Tongue (tissue), 2 donors: Measurements from ENCODE around the gene TRIOBP. TPM values are rescaled to one million over a fixed set of nuclear protein-coding genes. Genes with fewer than 3 reads are reported as not detected.
"Not testable (repeated sequence)": the region's sequence is repeated elsewhere in the genome, so short reads cannot be mapped to it uniquely, and the experiment has no call there.

Experiments used
- DNase-seq: peaks from one replicate; pipeline ENCODE4 v3.0.0-alpha.2; 2015
- total RNA-seq: library from RNA; depleted of rRNA; stranded (reverse); fragments of >200 nt; gene quantifications from one replicate; pipeline ENCODE4 v1.2.3, GENCODE V29; 2014

Gene TRIOBP
- total RNA-seq, 1 donor from 2014 or later, result 87.7 TPM

DNA sequence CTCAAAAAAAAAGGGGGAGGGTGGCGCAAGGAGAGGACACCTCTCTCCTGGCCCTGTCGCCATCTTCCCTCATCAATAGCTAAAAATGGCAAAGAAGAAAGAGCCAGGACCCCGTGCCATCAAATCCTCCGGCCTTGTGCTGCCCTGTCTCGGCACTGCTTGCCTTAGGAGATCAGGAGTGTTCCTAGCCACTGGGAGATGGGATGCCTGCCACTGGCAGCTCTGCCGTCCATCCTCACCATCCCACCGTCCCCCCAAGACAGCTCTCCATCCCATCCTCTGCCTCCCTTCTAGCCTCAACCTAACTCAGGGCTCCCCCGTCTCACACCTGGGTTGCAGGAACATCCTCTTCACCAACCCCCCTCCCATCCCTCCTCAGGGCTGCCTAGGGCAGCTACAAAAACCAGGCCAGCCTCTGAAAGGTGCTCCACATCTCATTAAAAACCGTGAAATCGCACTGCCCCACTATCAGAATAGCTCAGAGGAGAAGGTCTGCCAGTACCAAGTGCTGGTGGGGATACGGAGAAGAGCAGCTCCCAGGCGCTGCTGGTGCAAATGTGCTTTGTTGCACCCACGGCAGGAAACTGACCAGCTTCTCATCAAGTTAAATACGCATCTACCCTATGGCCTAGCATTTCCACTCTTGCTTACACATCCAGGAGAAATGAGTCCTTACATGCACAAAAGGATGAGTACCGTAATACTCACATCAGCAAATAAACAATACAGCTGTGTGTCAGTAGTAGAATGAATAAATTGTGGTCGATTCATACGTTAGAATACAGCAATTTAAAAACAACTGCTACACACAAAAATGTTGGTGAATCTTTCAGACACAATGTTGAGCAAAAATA lies 79.2 kb downstream of the TRIOBP start:
- DNase-seq, result no peak

DNA sequence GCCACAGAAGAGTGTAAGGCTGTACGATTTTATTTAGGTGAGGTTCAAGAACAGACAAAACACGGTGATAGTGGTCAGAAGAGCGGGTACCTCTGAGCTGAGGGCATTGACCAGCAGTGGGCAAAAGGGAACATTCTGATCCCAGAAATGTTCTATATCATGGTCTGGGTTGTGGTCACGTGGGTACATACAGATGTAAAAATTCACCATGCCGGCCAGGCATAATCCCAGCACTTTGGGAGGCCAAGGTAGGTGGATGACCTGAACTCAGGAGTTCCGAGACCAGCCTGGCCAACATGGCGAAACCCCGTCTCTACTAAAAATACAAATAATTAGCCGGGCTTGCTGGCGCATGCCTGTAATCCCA lies 79.8 kb downstream of the TRIOBP start:
- DNase-seq, result no peak

DNA sequence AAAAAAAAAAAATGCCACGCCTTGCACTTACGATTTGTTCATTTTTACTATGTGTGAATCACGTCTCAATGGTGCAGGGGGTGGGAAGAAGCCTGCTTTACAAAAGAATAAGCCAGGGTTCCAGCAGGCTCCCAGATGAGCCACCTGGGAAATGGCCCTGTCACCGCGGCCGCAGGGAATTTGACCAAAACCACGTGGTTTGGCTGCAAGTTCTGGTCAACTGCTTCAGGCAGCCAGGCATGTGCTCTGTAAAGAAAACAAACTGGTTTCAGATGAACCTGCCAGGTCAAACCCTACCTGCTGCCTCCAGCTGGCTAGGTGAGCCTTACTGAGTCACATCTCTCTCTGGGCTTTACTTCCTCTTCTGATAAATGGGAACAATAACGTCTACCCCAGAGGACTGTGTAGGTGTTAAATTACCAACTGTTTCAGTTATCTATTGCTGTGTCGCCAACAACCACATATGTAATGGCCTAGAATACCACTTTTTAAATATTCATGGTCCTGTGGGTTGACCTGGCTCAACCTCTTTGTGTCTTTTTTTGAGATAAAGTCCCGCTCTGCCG lies 80.4 kb downstream of the TRIOBP start:
- peak; percentile 20 for DNase-seq

DNA sequence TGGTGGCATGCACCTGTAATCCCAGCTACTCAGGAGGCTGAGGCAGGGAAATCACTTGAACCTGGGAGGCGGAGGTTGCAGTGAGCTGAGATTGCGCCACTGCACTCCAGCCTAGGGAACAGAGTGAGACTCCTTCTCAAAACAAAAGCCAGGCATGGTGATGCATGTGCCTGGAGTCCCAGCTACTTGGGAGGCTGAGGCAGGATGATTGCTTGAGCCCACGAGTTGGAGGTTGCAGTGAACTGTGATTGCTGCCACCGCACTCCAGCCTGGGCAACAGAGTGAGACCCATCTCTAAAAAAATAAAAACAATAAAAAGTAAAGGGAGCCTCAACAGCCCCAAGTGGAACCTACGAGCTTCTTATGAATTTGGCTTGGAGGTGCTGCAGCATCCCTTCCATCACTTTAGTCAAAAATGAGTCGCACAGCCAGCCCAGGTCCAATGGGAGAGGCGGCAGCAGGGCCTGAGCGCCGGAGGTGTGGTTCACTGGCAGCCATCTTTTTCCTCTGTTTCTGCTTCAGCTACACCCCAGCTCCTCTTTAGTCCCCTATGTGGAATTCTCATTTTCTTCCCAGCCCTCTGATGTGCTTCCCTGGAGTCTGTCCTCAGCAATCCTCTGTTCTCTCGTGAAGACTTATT lies 81.6 kb downstream of the TRIOBP start:
- DNase-seq, result no peak

DNA sequence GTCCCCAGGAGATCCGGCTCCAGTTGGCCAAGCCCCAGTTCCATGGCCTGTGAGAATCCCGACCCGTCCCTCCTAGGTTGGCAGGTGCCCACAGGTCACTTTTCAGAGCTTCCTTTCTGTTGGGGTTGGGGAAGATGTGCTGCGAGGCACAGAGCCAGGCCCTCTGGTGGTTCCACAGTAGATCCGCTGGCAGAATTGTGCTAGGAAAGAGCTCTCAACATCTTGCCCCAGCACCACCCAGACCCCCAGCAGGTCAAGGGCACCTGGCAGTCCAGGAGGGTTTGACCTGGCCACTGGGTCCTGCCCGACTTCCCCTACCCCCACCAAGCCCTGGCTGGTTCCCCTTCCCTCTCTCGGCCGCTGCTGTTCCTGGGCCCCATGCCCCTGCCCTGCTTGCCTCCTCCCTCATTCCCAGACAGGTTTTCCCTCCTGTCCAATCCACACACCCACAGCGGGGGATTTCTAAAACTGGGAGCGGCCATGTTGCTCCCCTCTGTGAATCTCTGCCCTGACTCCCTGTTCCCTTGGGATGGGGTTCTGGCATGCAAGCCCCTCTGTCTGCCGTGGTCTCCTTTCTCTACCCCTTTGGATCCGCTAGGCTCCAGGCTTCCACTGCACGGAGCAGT lies 84.7 kb downstream of the TRIOBP start:
- peak; percentile 34 for DNase-seq

DNA sequence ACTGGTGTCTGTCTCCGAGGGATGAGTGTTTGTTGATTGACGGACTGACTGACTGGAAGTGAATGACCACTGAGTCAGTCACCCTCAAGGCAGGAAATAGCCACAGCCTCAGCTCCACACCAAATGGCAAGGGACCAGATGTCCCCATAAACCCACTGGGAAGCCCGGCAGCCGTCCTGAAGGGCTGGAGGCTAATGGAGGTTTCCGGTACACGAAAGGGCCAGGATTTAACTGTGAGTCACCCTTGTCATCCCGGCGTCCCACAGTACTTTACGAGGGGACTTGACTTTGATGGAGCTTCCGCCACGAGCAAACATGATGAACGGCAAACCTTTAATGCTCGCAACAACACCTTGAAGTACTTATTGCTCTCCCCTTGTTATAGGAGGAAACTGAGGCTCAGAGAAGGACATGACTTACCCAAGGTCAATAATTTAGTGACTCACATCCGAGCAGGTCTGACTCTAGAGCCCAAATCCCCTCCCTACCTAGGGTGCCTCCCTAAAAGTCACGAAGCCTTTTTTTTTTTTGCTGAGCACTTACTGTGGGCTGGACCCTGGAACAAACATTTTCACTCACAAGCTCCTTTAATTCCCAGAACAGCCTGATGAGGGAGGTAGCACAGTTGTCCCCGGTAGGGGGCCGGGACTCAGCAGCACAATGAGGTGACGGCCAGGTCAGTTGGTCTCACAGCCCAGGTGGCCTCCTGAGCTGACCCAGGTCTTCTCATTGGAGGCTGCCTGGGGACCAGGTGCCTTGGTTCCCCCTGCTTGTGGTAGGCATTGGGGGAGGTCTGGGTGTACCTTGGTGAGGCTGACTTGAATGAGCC lies 85.7 kb downstream of the TRIOBP start:
- DNase-seq, result no peak

DNA sequence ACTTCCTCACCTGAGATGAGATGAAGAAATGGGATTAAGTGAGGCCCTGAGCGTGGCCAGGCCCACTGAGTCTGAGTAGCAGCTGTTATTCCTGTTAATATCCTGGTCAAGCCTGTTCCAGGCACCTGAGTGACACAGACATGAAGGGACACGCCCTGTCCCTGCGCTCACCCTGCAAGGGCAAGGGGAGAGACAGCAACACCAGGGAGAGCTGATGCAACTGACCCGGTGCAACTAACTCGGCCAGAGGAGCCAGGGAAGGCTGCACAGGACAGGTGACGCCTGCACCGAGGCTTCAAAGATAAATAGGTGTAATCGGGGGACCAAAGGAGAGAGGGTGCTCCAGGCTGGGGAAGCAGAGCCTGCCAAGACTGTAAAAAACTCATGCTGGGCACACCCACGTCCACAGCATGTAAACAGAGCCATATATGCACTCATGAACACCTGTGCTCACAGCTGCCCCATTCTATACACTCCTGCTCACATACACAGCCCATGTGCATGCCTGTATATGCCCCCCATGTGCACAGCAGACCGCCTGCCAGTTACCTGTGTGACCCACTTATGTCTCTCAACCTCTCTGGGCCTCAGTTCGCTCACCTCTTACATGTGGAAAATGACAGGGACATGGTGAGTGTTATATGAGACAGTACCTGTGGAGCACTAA lies 88.1 kb downstream of the TRIOBP start:
- DNase-seq, result peak; percentile 29

DNA sequence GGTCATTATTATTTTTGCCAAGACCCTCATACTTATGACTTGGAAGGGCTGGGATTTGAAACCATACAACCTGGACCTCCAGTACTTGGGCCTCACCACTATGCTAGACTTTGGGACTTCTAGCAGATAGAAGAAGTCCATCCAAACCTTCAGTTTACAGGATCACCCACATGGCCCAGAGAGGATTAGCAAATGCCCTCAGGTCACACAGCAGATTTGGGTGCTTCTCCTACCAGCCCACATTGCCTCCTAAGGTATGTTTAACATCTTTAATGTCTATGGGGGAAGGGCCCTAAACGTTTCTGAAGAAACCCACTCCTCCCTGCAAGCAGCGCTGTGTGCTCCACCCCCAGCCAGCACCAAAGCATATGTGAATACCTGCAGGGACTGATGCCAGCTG lies 93.4 kb downstream of the TRIOBP start:
- DNase-seq, result no peak

DNA sequence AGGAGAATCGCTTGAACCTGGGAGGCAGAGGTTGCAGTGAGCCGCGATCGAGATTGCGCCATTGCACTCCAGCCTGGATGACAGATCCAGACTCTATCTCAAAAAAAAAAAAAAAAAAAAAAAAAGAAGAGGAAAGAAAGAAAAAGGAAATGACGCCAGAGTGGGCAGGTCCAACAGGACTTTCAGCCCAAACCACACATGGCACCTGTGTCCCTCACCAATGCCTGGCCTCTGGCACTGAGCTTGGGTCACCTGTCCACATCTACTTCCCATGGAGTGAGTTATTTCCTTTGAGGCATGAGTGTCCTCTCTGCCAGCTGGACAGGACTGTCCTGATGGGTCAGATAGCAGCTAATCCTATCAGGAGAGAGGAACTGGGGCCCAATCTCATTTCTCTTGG lies 95.6 kb downstream of the TRIOBP start:
- DNase-seq, result no peak

DNA sequence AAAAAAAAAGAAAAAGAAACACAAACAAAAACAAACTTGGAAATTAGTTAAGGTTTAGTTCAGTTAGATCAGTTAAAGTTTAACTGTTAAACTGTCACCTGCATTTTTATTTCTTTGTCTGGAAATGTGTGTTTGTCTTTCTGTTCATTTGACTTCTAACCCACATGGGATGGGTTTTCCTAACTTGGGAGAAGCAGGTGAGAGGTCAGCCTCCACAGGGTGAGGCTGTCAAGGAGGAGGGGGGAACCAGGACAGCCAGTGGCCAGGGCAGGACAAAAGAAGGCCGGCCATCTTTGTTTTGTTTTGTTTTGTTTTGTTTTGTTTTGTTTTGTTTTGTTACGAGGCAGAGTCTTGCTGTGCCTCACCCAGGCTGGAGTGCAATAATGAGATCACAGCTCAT lies 97.5 kb downstream of the TRIOBP start:
- no peak for DNase-seq

DNA sequence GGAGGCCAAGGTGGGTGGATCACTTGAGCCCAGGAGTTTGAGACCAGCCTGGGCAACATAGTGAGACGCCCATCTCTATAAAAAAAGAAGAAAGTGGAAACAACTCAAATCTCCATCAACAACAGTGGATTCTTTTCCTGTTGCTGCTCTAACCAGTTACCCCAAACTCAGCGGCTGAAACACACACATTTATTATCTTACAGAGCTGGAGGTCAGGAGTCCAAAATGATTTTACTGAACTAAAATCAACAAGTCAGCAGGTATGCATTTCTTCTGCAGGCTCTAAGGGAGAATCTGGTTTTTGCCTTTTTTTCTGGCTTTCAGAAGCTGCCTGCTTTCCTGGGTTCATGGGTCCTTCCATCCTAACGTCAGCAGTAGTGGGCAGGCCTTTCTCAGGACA lies 99.2 kb downstream of the TRIOBP start:
- no peak for DNase-seq

DNA sequence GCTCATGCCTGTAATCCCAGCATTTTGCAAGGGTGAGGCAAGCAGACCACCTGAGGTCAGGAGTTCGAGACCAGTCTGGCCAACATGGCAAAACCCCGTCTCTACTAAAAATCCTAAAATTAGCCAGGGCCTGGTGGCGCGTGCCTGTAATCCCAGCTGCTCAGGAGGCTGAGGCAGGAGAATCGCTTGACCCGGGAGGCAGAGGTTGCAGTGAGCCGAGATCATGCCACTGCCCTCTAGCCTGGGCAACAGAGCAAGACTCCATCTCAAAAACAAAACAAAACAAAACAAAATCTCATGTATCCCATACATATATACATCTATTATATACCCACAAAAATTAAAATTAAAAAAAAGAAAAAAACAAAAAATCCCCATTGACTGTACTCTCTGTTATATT lies 100.4 kb downstream of the TRIOBP start:
- DNase-seq, result not testable (repeated sequence)

DNA sequence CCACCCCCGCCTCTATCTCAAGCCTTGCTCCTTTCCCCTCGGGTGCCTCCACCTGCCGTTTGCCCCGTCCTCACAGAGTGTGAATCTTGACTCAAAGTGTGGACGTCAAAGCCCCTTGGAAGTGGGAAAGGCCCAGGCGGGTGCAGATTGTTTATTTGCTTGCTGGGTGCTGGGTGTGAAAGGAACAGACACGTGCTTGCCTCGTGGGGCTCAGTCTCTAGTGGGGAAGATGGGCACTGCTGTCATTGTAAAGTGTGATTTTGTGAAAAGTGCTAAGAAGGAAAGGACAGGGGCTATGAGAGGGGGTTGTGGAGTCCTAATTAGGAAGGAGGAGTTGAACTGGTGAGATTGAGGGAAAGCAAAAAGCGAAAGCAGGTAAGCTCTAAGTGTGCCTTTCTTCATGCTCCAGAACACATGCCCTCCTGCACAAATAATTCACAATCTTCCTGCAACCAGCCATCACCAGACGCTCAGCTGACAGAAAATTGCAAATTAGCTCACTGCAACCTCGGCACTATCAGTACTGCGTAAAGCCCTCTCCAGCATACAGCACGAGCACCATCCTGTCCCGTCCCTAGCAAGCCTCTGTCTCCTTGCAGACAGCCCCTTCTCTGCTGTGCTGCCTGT lies 101.1 kb downstream of the TRIOBP start:
- no peak for DNase-seq

DNA sequence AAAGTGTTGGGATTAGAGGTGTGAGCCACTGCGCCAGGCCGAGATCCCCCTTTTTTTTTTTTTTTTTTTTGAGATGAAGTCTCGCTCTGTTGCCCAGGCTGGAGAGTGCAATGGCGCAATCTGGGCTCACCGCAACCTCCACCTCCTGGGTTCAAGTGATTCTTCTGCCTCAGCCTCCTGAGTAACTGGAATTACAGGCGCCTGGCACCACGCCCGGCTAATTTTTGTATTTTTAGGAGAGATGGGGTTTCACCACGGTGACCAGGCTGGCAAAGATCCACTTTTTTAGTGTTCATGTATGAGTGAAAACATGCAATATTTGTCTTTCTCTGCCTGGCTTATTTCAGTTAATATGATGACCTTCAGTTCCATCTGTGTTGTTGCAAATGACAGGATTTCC lies 103.1 kb downstream of the TRIOBP start:
- not testable (repeated sequence) for DNase-seq

DNA sequence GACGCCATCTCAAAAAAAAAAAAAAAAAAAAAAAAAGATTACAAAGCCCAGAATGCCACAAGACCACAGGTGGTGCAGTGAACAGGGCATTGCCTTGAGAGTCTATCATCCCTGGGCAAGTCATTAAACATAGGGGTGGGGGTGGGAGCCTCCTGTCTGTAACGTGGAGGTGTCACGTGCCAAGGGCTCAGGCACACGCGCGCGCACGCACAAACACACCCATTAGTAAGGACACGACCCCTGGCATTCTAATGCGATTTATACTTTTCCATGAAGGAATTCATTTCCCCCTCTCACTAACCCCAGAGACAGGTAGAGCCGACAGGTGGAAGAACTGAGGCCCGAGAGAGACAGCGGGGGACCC lies 105.1 kb downstream of the TRIOBP start:
- DNase-seq, result no peak

DNA sequence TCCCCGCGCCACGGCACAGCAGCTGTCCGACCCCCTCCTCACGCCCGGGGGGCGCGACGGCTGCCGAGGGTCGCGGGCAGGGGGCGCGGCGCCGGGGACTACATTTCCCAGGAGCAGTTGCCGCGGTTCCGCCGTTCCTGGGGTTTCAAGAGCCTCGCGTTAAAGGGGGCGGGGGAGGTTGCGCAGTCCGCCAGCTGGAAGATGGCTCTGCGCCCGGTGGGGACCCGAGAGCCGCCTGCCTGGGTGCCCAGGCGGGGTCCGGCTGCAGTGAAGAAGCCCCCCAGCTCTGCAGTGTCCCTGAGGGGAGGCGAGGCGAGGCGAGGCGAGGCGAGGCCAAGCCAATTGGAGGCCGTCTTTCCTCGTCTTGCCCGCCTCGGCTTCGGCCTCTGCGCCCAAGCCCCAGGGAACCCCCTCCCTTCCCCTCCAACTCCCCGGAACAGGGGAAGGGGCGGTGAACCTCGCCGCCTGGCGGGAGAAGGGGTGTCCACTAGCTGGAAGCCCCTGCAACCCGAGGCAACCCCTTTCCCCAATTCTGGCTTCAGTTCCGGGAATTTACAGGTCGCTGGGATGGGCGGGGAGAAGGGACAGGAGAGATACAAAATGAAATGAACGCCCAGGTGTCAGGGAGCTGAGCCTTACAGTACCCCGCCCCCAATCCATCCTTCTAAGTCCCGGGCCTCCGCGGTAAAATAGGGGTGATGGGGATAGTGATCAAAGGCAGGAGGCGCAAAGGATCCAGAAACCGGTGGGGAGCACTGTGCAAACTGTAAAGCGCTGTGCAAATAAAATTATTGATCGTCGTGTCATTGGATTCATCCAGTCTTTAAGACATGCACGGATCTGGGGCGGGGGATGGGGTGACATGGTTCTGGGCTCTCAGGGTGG lies 105.7 kb downstream of the TRIOBP start:
- DNase-seq, result peak; percentile 89

DNA sequence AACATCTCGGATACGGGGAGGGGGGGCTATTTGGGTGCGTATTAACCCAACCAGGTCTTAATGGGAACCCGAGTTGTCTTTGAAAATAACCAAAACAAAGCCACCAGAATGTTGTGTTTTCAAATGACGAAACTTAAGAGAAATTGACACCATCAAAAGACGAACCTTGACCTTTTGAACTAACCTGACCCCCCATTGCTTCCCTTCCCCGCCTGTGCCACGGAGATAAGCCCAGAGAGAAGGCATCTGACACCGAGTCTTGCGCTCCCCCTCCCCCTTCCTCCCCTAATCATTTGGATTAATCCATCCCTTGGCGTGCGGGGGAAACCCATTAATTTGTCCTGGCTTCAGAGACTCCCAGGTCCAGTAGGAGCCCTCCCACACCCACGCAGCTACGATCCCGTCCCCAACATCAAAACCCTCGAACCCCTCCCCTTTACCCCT lies 106.4 kb downstream of the TRIOBP start:
- peak; percentile 39 for DNase-seq

DNA sequence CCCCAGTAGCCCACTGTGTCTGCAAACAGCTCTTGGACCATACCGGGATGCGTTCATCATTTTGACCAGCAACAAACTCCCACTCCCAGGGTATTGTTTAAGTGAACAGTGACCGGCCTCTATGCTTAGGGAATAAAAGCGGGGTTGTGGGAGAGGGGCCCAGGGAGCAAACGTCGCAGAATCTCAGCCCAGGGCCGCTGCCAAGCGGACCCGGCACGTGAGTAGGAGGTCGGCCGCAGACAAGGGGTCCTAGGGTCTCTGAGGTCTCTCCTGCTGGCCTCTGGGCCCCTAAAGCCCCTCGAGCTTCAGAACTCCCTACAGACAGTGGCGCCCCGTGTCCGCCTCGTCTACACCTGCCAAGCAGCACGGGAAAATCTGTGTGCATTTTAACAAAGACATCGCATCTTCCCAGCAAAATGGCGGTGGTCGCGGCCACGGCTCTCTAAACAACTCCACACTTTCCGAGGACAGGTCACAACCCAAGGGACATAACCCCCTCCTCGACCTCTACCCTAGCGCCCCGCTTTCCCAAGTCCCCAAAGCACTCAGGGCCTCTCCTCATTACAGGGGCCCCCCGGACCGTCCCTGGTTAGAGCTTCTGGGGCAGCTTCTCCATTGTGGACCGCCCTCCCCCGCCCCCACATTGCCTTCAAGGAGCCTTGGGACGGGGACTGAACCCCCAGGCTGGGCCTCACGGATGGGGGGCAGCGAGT lies 106.9 kb downstream of the TRIOBP start:
- DNase-seq, result no peak

DNA sequence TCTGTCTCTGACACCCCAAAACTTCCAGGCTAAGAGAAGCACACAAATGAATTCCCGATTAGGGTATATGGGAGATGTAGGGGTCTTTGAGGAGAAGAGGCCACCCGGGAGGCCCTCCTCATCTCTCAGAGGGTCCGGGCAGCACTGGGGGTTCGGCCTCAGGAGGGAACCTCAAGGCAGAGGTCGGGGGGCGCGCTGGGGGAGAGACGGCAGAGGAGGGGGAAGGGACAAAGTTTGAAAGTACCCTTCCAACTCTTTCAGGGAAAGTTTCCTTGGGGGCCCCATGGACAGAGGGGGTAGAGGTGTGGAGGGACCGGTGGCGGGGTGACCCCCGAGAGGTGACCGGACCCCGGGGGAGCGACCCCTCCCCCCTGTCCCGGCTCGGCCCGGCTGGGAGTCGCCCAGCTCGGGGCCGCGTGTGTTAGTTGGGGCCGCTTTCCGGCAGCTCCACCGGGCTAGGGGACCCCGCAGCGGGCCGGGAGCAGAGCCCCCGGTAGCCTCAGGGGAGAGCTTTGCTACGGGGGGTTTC lies 107.6 kb downstream of the TRIOBP start:
- DNase-seq, result no peak
